Fibroblast of skin of left quadriceps (primary cell): ENCODE data around the gene CIZ1.

Source experiments
- DNase-seq, 2 experiments: peaks; one replicate each; pipeline ENCODE4 v3.0.0-alpha.2; 2013; ENCODE audit warnings: low read depth in 2 of 2

CIZ1 gene

DNA sequence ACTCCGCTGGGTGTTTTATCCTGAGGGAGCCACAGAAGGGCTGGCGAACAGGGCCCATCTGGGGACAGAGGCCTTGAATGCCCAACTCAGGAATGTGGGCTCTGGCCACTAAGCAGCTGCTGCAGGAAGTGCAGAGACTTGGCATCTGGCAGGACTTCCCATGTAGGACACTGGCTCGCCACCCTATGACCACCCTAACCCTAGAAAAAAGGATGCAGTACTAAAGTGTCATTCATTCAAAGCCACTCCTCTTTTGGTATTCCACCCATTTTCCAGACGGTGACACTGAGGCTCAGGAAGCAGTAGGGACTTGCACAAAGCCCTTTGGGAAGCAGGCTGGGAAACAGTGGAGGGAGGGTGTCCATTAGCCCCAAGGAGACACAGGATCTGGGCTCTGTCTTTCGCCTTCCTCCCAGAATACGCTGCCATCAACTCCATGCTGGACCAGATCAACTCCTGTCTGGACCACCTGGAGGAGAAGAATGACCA, 28.3 kb downstream of the CIZ1 start:
- DNase-seq = no peak

DNA sequence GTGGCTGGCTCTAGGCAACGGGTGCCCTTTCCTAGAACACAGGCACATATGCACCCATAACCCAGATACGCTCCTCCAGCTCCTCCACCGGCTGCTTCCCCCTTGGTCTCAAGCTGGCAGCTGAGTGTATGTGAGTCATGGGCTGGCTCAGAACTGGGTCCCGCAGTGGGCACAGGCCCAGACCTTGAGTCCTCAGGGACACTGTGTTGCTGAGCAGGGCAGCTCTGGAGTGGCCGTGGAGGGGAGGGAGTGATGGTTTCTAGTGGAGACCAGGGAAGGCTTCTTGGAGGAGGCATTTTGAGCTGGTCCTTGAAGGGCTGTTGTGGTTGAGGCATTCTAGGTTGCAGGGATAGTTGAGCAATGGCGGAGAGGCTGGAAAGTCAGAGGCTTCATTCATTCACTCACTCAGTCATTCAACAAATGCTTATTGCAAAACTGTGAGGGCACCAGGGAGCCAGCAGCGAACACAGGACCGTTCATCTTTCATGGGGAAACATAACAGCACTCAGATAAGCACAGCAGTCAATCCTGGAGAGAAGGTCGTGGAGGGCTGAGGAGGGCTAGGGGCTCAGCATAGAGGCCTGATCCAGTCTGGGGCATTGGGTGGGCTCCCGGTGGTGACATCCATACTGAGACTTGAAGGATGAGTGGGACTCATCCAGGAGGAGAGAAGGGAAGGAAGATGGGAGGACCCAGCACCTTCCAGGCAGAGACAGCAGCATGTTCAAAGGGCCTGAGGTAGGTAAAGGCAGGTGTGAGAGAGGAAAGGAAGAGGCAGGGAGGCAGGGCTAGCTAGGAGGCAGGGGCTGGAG, 29.0 kb downstream of the CIZ1 start:
- no peak for DNase-seq

DNA sequence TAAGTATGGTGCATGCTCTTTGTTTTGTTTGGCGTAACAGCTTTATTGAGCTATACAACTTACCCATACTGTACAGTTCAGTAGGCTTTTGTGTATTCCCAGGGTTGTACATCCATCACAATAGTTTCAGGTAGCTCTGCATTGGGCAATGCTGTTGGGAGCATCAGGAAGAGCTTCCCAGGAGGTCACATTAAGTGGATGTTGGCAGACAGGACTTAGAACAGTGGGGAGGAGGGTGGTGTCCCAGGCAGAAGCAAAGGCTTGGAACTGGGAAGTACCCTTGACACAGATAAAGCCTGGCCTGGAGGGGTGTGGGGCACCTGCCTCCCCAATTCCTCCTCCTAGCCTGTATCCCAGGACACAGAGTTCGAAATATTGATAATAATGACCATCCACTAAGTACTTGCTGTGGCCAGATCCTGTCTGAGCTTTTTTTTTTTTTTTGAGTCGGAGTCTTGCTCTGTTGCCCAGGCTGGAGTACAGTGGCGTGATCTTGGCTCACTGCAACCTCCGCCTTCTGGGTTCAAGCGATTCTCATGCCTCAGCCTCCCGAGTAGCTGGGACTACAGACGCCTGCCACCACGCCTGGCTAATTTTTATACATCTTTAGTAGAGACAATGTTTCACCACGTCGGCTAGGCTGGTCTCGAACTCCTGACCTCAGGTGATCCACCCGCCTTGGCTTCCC, 30.0 kb downstream of the CIZ1 start:
- DNase-seq = no peak

DNA sequence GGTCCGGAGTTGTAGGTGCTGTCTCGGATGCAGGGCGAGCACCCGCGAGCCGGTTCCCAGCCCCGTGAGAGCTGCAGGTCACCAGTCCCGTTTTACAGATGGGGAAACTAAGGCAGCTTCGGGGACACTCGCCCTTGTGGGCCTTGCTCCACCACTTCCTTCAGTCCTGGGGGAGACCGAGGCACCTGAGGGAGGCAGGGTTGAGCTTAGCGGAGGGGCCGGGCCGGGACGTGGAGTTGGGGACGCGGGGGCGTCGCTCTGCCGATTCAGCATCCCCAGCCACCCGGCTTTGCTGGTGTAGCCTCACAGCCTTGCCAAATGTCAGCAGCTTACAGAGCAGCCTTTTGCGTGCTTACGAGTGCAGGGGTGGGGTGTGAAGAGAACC, 30.8 kb downstream of the CIZ1 start:
- no peak for DNase-seq

DNA sequence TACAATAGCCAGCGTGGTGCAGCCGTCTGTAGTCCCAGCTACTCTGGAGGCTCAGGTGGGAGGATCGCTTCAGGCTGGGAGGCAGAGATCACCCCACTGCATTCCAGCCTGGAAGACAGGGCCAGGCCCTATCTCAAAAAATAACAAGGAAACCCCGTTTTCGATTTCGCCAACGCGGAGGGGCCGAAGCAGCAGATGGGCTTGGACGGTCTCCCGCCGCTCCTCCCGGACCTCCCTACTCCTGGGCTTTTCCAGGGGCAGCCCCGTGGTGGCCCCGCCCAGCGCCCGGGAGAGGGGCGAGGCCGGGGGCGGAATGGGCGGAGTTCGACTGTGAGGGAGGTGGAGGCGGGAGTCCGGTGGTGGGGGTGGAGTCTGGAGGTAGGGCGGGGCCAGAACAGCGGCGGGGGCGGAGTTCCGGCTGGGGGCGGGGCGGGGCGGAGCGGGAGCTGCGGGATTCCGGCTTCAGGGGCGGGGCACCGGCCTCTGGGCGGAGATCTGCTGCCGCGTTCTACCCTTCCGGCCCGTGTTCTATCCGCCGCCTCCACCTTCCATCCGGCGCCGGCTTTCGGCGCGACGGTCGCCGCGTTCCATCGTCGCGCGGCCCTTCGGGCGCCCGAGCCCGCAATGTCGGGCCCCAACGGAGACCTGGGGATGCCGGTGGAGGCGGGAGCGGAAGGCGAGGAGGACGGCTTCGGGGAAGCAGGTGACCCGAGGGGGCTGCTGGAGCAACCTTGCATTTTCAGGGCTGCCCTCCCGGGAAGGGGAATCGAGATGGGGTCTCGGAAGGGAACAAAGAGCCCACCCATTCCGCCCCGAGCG, 31.4 kb downstream of the CIZ1 start, which contains the start of gene BBLN:
Gene BBLN (plus strand): TSS at position 482 of the 819 bp plus-strand sequence. CDS start 143 bp downstream, at position 625.
- peak; percentile 87 to 90 for DNase-seq

DNA sequence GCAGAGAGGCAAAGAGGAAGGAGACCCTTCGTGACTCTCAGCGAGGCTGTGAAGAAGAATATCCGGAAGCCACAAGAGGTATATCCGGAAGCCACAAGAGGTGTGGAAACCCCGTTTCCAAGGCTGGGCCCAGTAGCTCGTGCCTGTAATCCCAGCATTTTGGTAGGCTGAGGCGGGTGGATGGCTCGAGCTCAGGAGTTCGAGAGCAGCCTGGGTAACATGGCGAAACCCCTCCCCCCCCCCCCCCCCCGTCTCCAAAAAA, 31.9 kb downstream of the CIZ1 start:
- DNase-seq = no peak

DNA sequence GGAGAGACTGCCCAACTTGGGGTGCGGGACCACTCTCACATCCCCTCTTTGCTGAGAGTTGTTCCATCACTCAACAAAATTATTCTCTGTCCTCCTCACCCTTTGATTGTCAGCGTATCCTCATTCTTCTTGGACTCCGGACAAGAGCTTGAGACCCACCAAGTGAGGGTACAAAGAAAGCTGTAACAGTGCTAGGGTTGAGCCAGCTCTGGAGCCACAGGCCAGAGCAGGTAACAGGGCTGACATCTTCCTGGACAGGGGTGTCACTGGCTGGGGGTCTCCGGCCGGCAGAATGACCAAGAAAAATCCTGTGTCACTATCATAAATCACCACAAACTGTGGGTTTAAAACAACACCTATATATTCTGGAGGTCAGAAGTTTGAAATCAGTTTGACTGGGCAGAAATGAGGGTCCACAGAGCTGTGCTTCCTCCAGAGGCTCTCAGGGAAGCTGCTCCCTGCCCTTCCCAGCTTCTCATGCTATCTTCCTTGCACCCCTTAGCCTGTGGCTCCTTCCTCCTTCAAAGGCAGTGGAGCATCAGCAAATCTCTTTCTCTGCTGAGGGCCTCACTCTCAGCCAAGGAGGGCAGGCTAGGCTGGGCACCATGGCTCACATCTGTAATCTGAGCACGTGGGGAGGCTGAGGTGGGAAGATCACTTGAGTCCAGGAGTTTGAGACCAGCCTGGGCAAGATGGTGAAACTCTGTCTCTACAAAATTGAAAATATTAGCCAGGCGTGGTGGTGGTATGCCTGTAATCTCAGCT, 35.5 kb downstream of the CIZ1 start:
- DNase-seq = no peak

DNA sequence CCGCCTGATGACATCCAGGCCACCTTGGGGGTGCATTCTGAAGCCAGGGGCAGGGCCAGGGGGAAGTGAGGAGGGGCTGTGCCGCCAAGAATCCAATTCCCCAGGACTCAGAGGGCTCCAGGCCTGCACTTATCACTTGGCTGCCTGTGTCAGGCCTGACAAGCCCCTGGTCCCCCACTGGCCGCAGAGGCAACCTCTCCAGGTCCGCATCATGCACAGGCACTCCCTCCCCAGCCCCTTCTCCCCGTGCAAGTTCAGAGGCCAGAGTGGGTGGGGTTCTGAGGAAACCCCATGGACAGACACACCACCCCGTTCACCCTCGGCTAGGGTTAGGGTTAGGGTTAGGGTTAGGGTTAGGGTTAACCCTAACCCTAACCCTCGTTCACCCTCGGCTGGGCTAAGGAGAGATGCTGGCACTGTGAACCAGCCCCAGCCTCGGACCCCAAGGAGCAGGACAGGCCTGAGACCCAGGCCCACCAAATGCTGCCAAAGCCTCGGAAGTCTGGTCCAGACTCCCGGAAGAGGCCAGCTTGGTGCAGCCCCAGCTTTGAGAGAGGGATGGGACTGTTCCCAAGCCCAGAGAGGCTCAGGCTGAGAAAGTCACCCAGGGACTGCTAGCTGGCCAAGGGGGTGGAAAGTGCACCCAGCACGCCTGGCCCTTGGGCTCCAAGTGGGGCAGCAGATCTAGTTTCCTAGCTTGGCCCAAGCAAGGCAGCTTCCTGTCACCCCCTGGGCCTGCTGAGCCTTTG, 37.3 kb downstream of the CIZ1 start:
- DNase-seq = no peak

DNA sequence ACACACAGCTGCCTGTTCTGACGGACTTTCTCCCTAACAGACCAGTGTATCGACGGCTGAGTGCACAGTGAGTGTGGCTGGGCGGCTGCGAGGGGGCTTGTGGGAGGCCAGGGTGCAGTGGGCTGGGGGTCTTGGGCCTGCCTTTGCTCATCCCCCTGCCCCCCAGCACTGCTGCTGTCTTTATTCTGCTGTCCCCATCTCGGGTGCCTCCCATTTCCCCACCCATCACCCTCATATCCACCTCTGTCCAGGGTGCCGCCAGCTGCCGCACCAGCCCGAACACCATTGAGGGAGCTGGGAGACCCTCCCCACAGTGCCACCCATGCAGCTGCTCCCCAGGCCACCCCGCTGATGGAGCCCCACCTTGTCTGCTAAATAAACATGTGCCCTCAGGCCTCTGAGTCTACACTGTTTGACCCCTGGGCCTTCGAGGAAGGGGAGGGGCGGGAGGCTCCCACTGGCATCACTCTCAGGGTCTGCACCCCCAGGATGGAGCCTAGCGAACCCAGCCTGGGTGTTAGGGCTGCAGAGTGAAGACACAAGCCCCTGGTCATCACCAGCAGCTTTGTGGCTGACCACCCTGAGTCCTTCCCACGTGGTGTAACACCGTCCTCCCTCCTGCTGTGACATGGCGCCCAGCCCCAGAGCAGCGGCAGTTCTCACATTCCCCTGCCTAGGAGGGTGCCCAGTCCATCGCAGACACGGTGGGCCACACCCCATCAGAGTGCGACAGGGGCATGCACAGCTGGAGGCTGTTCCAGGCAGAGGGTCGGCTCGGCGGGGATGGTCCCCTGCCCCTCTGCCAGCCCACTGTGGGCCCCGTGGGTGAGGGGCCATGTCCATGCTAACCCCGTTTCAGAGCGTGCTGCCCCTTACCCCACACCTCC, 38.1 kb downstream of the CIZ1 start:
- DNase-seq = no peak

DNA sequence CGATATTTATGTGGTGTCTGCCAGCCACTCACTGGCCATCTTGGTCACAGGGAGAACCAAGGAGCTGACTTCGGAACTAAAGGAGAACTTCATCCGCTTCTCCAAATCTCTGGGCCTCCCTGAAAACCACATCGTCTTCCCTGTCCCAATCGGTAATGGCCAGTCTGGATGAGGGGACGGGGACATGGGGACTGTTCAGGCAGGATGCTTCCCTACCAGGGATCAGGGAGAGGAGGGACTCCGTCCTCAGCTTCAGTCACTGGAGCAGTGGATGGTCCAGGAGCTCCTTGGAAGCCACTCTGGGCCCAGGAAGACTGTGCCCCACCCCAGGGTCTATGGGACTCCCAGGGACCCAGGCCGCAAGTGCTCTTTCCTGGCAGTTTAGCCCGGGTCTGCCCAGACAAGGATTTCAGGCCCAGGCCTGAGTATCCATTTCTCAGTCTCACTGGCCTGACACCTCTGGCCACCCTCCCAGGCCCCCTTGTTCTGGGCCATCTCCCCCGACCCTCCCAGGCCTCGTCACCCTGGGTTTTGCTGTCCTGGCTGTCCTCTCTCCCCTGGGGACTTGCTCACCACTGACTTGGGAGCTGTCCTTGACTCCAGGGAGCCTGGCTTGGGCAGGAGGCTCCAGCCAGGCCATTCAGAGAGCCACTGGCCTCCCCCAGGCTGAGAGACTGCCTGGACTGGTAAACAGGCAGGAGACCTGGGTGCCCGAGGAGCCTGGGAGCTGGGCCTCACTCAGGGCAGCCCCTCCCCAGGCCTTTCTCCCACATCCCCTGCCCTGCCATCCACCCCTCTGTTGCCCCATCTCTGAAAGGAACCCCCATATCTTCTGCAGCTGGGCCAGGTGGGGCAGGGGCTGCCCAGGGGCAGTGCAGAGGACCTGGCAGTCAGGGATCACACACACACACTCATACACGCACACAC, 39.0 kb downstream of the CIZ1 start:
- DNase-seq = no peak

DNA sequence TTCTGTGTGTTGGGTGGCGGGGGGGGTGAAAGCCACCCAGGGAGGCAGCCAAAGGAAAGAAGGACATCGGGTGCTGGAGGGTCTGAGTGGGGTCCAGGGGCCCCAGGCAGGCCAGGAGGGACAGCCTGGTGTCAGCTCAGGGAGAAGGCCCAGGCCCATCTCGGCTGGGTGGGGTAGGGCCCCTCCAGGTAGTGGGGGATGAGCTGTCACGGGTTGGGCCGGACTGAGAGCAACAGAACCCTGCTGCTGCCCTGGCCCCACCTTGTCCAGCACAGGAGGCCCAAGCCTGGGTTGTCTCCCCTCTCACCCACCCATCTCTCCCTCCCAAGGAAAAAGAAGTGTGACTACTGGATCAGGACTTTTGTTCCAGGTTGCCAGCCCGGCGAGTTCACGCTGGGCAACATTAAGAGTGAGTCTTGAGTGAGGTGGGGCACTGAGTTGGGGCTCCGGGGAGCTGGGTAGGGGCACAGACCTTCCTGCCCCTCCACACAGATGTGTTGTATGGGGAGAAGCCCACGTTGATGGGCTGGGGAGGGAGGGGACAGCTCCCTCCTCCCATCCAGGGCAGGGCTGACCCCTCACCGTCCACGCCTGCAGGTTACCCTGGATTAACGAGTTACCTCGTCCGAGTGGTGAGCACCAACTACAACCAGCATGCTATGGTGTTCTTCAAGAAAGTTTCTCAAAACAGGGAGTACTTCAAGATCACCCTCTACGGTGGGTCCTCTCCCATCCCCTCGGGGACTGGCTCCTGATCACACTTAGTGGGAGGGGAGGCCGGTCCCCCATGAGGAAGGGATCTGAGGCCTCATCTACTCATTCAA, 39.9 kb downstream of the CIZ1 start:
- DNase-seq = no peak

DNA sequence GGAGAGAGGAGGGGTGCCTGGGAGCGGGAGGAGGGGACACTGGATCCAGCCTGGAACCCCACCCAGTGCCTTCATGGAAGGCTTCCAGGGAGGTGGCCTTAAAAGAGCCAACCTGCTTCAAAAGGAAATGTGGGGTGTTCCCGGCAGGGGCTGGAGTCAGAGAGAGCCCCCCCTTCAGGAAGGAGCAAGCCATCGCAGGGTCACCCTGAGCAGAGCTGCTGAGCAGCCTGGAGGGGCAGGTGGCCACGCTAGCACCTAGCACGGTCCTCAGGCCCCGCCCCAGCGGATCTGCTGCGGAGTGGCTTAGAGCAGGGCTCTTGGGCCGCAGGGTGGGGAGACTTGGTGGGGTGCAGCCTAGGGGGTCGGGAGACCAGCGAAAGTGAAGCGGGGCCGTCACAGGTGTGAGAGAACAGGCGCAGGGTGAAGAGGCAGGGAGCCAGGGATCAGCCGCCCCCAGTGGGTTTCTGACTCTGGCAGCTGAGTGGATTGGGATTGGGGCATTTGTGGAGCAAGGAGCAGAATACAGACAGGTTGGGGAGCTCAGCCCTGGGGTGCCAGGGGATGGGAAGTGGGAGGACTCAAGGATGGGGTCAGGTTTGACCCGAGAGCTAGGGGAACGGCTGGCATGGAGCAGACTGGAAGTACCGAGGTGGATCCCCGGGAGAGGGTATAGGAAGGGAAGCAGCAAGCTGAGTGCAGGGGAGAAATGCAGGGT, 40.6 kb downstream of the CIZ1 start:
- DNase-seq = no peak

DNA sequence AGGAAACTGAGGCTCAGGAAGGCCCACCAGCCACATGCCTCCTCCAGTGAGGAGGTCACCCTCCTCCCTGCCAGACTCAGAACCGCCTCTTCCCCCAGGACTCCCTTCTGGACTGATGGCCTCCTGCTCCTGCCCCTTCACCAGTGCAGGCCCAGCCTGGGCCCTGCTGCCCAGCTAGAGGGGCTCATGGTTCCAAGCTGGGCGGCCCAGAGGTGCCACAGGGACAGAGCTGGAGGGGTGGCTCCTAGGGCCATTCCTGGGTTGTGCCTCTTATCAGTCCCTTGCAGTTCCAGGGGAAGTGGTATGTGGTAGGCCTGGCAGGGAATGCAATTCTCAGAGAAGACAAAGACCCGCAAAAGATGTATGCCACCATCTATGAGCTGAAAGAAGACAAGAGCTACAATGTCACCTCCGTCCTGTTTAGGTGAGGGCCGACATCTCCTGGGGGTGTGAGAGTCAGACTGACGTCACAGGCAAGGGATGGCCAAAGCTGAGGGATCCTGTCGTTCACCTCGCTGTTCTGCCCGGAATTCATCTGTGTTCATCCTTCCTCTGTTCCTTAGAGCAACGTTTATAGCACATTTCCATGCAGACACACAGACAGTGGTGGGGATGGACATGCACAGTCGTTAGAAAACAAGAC, 41.3 kb downstream of the CIZ1 start:
- DNase-seq = no peak

DNA sequence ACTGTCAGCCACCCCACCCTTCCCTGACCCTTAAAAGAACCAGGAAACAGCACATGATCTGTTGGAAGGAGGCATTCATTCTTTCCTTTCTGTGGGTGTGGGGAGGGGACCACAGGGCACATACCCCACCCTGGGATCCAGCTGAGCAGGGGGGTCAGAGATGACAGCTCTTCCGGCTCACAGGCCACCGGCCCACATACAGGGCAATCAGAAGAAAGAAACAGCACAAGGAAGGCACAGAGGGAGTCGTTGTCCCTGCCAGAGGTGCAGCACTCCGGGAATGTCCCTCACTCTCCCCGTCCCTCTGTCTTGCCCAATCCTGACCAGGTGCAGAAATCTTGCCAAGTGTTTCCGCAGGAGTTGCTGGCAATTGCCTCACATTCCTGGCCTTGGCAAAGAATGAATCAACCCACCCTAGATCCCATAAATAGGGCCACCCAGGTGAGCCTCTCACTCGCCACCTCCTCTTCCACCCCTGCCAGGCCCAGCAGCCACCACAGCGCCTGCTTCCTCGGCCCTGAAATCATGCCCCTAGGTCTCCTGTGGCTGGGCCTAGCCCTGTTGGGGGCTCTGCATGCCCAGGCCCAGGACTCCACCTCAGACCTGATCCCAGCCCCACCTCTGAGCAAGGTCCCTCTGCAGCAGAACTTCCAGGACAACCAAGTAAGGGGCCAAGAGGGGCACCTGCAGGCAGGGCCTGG, 42.2 kb downstream of the CIZ1 start, which contains the start of gene LCN2:
Gene LCN2 (plus strand): TSS at position 453 of the 701 bp plus-strand sequence. CDS start 73 bp downstream, at position 526.
- DNase-seq = no peak

DNA sequence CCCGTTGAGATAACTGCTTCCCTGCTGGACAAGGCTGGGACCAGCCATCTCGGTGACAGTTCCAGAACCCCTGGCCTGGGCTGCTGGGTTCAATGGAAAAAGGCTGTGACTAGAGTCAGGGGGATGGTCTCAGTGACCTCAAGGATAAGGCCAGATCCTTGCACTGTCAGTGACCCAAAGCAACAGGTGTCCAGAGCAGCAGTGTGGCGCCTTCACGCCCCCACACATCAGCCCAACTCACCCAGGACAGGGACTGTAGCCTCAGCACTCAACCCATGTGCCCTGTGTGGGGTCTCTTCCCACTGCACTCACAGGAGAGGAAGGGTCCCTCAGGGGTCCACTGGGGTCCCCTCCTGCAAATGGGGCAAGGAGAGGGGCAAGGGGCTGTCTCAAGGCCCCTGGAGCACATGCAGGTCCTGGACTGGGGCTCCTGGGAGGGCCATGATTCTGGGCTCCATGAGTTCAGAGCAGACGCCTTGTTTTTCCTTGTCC, 42.8 kb downstream of the CIZ1 start:
- DNase-seq = no peak

DNA sequence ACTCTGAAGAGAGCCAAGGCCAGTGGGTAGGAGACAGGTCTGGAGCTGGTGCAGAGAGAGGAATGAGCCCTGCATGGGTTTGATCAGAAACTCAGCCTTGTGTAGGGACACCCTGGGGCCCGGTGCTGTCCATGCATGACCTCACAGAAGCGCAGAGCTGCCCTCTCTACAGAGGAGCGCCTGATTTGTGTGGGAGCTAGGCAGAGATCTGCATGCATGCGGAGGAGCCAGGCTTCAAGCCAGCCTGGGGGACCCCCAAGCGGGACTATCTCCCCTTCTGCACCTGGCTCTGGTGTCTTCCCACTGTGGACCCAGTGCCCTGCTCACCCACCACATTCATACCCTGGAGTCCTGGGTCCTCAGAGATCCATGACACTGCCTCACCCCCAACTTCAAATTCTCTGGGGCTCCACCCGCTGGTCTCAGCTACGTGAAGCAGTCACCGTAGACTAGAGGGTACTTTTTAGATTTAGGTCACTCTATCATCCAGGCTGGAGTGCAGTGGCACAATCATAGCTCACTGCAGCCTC, 44.7 kb downstream of the CIZ1 start:
- no peak for DNase-seq
